Tibial nerve (tissue), 3 donors: ENCODE measurements around the gene PHLDA1.

Experiments used
- CTCF ChIP-seq, 5 experiments: fragments of 200-600 bp in 3 of 5; fragments of 450-650 bp in 2 of 5; sonication (generic) in 3 of 5; IDR thresholded peaks; one replicate each; pipeline ENCODE4 v1.5.1; 2016 to 2019; ENCODE audit warnings: antibody characterized with exemption in 5 of 5, mild to moderate bottlenecking in 3 of 5, moderate library complexity in 2 of 5
- POLR2A ChIP-seq, 2 donors: fragments of 450-650 bp; IDR thresholded peaks; one replicate each; pipeline ENCODE4 v1.6.1; 2017; ENCODE audit warnings: antibody characterized with exemption in 2 of 2, mild to moderate bottlenecking in 2 of 2, moderate library complexity in 2 of 2

- TF ChIP-seq CTCF (IDR thresholded peaks at IDR 0.05) = no peak
- no peak for TF ChIP-seq POLR2A (IDR thresholded peaks at IDR 0.05)
Measured at GRCh38 chr12:76003355-76003638, 28.3 kb downstream of the PHLDA1 start.
